HG03521 (cell line): ENCODE results near the gene CKAP4.

Experiments used
- ATAC-seq: cut with Tn5 transposase; IDR thresholded peaks from one replicate; pipeline ENCODE4 v1.9.1; 2021; ENCODE audit warnings: mild to moderate bottlenecking, moderate library complexity; ENCODE audit not compliant: unreplicated experiment

CKAP4 gene

GRCh38 chr12:106205208-106206069, 42.4 kb downstream of the CKAP4 start:
- ATAC-seq: no peak

GRCh38 chr12:106204312-106204711, 43.5 kb downstream of the CKAP4 start:
- ATAC-seq: no peak

DNA sequence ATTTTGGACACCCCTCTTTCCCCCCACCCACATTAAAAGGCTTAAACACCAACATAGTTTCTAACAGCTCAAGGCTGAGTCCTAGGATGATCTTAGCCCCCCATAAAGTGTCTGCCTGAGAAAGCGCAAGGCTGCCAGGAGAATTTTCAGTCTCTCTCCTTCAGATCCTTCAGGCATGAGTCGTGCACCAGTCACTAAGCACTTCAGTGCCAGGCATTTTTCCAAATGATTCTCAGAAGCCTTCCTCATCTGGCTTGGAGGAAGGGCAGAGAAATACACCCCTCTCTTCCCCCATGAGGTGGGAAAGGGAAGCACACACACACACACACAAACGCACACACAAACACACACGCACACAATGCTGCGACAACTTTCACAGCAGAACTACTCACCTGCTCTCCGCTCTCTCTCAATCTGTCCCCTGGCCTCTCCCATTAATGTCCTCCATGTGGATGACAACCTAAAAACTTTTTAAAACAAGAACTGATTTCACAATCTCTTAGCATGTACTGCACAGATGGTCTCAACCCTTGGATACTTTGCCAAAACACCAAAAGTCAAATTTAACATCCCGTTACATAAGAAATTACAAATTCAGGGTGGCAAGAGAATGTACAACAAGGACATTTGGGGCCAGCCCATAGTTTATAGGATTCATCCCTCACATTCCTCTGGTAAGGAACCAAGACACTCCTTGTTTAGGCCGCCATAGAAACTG, 49.8 kb downstream of the CKAP4 start:
- ATAC-seq: no peak

DNA sequence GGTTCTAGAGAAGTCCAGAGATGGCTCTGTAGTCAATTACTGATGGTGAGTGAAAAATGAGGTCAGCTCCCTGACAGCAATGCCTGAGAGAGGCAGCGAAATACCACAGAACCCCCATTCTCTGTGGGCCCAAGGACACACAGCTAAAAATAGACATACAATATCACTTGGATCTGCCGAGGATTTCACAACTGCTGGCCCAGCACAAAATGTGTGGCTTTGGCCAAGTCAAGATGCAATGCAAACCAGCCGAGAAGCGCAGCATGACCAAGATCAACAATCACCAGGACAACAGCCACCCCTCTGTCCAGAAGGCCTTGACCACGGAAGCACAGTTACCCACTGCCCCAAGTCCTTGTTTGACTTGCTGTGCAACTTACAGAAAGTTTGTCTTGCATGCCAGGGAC, 52.2 kb downstream of the CKAP4 start:
- ATAC-seq: no peak

DNA sequence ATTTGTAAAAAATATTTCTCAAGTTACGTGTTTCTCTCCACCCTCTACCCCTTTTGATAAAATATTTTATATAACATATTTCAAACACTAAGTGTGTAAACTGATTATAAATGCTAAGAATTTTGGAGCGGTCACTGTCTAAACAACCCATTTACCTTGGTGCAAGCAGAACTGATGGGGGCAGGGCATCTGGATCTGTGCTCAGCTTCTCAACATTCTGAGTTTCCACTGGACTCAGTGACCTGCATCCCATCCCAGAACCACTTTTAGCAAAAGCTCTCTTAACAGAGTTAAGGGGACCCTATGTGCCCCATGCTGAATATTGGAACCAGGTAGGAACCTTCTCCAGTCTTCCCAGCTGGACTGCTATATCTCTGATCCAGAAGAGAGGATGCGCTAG, 53.5 kb downstream of the CKAP4 start:
- no peak for ATAC-seq

GRCh38 chr12:106193394-106194215, 54.2 kb downstream of the CKAP4 start:
- ATAC-seq: no peak

DNA sequence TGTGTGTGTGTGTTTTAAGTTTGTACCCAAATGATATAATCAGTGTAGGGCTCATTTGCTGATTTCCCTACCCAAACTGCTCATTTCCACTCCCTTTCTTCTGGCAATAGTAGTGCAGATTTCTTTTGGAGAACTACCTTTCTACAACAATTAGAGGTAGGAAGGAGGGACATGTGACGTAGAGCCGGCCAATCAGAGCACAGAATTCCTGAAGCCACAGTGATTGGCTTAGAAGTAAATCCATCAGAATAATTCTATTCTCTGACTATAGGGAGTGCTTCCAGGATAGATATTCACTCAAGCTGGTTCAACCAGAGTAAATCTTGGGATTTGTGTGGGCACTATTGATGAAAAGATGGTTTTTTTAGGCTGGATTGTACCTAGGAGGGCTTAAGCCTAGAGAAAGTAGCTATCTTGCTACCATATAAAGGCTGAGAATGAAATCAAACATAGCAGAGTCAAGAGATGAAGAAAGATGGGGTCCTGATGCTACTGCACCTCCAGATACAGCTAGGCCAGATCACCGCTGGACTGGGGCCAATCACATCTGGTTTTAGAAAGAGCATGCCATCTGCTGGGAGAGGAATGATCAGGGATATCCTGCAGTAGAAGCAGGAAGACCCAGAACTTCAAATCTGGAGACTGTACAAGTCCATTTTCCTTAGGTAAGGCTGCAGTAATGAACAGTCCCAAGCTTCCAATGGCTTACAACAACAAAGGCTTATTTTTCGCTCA, 55.0 kb downstream of the CKAP4 start:
- no peak for ATAC-seq

DNA sequence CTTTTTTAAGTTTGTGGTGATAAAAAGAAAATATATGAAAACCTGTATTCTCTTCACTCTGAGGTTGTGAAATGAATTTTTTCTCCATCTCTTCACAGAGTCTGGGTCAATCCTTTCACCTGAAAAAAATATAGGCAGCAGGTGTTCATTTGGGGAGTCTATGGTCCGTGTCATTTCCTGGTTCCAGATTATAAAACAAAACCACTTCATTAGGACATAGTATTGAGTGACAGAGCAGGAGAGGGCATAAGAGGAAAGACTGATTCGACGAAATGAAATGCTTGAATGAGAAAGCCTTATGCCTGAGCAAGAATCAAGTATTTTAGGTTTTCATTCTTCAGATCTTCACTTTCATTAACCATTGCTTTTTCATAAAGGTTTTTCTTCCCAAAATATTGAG, 57.2 kb downstream of the CKAP4 start:
- no peak for ATAC-seq

DNA sequence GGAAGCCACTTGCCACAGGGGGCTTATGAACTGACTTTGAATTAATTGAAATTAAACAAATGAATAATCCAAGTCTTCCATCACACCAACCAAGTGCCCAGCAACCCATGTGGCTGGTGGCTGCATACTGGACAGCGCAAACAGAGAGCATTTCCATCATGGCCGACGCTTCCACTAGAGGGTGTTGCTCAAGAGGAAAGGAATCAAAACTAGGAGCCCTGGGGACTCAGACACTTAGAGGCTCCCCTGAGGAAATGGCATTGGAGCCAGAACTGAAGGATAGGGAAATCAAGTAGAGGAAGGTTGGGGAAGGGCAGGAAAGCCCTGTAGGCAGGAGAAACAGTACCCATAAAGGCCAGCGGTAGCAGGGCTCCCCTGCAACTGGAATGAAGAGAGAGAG, 58.5 kb downstream of the CKAP4 start:
- no peak for ATAC-seq

- ATAC-seq: no peak
Observed at GRCh38 chr12:106188256-106188655, 59.6 kb downstream of the CKAP4 start.
